GOT3 (cell line): ENCODE results near the gene TRAF6.

Source experiments
- DNase-seq: peaks from one replicate; lab custom pipeline; 2025; ENCODE audit warnings: mixed read lengths; lab: John Stamatoyannopoulos, UW

The TRAF6 gene

DNA sequence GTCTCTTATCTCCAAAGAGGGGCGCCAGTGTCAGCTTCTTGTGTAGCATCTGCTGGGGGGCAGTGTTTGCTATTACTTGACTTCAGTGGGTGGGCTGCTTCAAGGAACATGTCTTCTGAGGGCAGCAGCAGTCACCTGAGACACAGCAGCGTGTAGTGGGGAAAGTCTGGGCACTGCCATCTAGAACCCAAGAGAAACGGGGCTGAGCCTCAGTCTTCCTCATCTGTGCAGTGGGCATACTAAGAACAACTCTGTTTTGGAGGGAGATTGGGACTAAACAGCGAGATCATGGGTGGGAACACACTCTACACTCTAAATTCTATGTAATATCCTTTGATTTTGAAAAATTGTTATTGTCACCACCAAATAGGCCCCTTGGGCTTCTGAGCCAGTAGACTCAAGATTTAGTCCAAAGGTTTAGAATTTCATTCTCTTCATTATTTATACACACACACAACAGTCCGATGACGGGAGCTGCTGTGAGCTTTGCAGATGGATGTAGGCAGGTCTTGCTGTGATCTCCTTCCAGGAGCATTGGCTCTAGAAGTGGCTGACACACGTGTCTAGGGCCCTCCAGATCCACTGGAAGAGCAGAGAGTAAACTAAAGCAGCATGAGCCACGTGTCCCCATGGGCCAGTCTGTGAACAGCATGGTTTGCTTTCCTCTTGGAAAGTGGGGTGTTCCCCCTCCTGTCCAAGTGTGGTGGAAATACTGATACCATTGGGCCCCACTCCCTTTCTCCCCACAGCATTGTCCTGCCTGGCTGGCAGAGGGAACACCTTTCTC lies 51.8 kb downstream of the TRAF6 start:
- no peak for DNase-seq

DNA sequence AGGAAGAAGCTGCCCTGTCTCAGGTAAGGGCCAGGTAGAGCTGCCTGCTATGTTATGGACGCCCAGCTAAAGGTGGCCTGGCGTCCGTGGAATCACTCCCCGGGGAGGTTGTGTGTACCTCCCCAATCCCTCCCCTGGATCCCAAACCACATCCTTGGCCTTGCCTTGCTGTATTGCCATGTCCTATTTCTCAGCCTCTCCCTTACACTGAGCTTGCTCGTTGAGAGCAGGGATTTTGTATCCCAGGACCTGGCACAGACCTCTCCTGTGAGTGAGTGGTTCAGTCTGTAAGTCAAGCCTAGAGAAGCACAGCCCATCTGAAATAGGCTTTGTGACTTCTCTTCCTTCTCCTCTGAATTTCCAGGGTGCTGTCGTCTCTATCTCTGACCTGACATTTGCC lies 53.9 kb downstream of the TRAF6 start:
- DNase-seq, result no peak

DNA sequence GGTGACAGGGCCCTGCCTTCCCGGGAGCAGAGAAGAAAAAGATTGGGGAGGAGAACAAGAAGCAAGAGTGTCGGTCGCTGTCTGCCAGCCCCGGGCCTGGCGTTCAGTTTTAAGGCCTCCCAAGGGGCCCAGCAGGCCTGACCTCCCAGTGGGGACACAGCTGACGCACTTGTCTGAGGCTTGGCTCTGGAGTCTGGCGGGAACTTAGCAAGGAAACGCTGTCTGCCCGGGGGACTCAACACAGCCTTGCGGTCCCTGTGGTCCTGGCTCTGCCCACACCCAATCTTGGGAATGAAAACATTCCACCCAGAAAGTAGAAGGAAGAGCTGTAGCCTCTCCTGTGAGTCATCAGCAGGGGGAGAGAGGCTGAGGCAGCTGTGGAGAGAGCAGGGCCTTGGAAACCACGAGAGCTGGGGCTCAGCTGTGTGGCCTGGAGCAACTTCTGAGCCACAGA lies 54.4 kb downstream of the TRAF6 start:
- peak; percentile 47 for DNase-seq

DNA sequence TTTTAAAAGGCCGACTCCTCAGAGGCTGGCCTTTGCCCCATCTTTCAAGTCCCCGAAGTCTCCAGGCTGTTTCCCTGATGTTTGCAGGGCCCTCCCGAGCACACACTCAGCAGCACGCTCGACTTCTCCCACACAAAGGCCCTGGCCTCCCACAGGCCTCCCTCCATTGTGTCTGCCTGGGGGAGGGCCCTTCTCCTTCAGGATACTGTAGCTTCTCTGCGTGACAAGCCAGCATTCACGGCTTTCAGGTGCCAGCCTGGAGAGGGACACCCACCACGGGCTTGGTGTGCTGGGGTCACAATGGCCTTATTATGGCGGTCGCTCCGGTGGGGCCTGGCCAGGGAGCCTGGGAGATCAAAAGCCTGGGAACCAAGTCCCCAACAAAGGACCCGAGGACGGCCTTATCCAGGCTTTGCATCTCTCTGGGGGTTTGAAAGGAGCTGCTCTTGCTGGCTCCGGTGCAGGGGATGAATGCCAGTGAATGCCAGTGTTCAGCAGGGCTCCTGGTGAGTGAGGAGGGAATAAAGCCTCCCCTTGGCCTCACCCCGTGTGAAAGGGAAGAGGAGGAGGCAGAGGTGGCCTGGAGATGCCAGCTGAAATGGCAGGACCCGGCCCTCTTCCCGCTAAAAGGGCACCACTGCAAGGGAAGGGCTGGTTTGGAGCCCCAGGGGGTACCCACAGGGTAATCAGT lies 55.0 kb downstream of the TRAF6 start:
- no peak for DNase-seq

DNA sequence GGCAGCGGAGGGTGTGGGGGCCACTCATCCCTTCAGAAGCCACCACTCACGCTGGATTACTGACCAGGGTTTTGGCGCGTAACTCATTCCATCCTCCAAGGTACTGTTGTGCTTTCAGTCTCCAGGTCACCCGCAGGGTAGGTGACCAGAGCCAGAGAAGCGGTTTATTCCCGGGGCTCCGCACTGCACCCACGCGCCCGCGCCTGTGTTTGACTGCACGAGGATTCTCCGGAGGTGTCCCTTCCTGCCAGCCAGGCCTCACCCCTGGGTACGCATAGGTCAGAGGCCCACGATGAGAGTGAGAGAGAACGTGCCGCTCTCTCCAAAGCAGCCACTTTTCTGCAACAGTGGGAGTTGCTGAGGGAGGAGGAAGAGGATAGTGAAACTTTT lies 55.5 kb downstream of the TRAF6 start:
- no peak for DNase-seq

DNA sequence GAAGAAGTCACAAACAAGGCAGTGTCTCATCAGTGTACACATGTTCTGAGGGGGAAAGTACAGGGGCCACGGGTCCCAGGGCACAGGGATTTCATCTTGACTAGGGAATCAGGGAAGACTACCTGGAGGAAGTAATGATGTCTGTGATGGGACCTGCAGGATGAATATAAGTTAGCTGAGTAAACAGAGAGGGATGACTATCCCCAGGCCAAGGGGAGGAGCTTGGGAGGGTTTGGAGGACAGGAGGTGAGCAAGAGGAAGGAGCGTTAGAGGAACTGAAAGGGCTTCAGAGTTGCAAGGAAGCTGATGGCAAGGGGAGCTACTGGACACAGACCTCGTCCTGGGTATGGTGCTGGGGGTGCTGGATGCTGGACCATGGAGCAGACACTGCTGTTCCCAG lies 56.4 kb downstream of the TRAF6 start:
- DNase-seq, result no peak

DNA sequence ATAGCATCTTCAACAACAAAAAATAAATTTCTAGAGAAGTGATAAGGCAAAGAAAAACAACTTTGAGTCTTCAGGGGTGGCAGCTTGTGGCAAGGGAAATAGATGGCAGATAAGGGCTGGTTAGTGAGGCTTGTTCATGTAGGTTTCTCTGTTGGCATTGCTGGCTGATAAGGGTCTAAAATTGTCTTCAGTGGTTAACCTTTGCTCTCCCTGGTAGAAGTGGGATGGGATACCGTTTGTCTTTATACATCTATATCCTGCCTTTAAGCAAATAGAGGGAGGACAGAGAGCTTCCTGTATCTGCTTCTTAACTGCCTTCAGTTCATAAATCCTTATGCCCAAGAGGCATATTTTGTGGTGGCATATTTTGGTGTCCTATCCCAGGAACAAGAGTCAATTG lies 57.1 kb downstream of the TRAF6 start:
- DNase-seq, result no peak

DNA sequence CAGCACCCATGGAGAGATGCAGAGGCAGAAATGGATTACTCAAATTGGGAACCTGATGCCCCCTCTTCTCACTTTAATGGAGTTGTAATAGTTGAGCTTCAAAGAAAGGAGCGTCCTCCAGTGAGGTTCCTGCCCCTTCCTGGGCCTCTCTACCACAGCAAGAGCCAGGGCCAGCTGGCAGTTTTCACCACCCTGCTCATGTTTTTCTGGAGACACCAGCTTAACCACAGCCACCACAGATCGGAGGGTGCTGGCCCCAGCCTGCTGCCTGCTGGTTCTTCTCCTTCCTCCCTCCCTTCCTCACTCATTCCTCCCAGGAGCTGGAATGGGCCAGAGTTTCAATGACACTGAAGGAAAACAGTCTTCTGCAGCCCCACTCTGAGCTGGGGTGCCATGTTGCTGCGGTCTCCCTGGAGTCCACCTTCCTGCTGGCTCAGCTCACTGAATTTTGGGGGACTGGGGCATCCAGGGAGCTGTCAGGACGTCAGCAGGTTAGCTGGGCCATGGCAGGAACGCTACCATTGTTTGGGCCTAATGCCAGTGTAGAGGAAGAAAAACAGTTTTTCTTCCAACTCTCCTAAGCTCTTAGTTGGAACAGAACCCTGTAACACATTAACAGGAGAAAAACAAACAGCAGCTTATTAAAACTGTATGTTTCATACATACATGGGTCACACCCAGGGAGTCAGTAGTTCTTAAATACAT lies 57.7 kb downstream of the TRAF6 start:
- DNase-seq, result no peak

DNA sequence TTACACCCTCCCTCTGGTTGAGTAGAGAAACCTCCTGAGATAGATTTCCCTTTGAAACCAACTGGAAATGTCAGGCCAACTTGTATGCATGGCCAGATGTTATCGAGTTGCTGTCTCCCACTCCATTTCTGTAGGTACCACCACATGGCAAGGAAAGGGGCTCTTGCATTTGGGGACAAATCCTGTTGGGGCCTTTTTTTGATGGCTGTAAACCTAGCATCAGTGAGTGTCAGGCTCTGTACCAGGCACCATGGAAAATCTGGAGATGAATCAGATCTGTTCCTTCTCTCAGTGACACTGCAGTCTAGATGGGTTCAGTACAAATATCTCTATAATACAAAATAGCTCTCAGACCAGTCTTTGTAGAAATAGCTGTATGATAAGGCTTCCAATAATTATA lies 58.4 kb downstream of the TRAF6 start:
- DNase-seq, result no peak

DNA sequence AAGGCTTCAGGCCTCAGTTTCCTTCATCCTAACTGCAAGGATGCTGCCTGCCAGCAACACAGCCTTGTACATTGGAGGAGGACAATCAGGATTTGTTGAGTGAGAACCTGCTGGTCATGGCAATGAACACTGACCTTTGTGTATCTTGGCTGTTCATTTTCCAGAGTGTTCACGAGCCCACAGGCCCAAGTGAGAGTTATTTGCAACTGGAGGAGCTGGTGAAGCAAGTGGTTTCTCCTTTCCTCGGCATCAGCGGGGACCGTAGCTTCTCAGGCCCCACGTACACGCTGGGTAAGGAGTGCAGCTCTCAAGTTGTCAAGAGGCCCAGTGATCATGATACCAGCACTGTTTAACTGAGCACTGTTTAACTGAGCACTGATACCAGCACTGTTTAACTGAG lies 59.0 kb downstream of the TRAF6 start:
- DNase-seq, result no peak

DNA sequence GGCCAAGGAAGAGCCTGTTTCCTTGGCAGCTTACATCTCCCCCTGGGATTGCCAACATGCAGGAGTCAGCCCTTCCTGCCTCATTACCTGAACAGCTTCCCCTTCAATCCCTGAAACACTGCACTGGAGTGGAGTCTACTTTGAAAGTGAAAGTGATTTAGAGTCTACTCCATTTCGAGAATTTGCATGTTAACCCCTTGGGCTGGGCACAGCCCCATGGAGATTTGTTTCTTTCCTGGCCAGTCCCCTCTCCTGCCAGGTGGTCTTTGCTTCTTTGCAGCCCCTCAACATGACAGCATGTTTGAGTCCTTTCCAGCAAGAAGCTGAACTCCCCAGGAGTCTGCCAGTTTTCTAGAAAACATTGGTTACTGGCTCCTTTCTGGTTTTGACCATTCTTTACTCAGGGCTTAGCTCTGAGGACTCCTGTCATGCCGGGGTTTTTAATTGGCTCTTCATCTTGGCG lies 59.9 kb downstream of the TRAF6 start:
- DNase-seq, result no peak

DNA sequence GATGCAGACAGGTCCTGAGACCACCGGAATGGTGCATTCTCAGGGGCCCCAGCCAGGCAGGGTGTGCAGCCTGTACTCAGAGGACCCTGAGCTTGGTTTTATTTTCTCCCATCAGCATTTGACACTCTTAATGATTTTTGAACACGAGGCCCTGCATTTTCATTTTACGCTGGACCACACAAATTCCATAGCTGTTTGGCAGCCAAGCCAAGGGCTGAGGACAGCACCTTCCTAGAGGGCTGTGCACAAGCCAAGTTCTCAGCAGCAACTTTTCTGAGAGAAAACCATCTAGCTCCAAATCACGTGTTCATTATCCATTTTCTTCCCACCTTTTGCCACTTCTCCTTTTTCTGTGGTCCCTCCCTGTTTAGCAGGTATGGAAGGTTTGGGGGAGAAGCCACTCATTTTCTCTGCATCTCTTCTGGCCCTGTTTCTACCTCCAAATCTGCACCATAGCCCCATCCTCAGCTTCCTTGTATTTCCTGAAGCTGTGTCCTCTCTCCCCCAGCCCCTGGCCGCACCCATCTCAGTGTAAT lies 60.4 kb downstream of the TRAF6 start:
- no peak for DNase-seq

DNA sequence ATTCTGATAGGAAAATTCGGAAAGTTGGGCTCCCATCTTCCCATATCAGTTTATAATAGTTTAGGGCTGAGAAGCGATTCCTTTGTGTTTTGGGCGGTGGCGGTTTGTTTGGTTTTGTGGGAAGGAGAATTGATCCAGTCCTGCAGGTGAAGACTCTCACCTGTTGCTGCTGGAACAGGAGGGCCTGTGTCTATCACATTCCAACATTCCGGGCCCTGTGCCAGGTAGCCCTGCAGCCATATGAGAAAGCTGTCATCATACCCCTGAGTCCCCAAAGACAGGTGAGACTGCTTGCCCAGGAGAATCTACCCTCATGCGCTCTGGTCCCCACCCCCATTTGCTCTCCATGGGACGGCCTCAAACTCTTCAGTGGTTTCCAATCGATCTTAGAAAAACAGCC lies 62.1 kb downstream of the TRAF6 start:
- no peak for DNase-seq

DNA sequence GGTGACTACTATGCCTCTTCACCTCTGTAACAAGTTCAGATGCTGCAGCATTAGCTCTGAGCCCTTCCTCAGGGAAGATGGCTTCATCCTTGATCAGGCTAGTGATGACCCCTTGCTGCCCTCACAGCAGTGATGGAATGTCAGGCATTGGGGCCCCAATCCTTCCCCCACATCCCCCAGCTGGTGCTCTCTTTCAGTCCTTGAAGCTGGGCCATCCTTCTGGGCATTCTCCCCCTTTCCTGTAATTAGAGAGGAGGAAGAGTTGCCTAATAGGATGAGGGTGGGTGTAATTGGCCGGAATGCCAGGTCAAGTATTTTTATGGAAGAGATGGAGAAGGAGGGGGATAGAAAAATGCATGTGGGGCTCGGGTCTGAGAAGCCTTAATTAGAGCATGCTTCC lies 62.6 kb downstream of the TRAF6 start:
- DNase-seq, result no peak

DNA sequence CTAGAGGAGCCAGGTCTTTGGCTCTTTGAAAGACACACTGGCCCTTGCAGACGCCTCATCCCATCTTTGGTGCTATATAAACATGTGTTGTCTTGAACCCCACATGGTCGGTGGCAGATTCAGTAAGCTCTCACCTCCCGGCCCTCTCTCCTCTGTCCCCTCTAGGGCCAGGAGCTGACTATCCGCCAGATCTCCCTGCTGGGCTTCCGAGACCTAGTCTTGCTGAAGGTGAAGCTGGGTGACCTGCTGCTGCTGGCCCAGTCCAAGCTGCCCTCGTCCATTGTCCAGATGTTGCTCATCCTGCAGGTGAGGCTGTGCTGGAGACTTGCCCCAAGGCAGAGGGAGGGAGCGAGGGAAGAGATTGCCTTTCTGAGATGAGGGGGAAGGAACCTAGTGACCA lies 63.9 kb downstream of the TRAF6 start:
- no peak for DNase-seq

DNA sequence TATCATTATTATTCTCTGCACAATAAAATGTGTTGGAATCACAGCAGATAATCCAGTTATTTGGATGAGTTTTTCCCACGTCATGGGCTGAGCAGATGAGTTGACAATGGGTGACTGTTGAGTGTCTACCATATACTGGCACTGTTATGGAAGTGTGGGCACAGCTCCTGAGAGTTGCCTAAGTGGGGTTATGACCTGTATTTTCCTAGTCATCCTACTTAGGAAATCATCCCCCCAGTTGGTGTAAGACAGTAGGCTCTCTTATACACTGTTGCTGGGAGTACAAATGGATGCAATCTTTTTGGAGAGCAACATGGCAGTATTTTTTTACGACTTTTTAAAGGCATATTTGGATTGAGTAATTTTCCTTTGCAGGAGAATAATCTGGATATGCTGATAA lies 66.4 kb downstream of the TRAF6 start:
- no peak for DNase-seq

DNA sequence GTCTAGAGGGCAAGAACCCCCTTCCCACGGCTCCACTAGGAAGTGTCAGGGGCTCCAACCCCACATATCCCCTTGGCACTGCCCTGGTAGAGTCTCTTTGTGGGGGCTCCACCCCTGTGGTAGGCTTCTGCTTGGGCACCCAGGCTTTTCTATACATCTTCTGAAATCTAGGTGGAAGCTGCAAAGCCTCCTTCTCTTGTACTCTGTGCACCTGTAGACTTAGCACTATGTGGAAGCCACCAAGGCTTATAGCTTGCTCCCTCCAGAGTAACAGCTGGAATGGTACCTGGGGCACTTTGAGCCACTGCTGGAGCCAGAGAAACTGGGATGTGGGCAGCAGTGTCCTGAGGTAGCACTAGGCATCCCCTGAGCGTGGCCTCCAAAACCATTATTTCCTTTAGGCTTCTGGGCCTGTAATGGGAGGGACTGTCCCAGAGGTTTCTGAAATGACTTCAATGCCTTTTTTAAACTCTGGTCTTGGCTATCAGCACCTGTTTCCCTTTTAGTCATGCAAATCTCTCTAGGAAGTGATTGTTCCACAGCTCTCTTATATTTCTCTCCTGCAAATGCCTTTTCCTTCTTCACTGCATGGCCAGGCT lies 68.4 kb downstream of the TRAF6 start:
- no peak for DNase-seq

DNA sequence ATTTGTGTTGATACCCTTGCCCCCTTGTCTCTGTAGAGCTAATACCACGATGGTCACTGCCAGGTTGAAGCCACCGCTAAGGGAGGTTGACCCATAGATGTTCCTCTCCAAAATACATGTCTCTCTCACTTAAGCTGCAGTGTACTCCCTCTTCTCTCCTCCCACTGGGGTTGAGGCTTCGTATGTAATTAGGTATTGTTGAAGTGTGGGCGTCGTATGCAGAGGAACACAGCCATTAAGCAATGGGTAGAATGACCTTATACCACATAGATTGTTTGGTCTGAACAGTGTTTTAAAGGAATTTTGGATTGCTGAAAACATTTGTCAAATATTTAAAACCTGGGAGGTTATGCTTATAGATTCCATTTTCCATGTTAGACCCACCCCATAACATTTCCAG lies 71.9 kb downstream of the TRAF6 start:
- no peak for DNase-seq

DNA sequence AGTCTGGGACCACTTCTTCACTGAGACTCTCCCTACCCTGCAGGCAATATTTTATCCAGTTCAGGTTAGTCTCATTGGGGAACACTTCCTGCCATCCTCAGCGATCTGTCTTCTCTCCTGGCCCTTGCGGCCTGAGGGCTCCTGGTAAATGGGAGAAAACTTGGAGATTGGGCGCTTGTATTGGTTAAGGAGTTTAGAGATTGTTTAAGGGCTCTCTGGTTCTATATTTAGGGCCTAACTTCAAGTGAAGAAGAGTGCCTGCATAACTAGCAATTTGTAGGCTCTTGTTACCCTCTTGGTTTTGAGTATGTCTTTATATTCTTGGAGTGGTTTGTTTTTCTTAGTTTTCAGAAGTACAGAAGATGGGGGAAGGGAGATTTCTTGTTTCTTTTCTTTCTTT lies 72.7 kb downstream of the TRAF6 start:
- no peak for DNase-seq
